ENCODE data around the gene EIPR1. TPM values are rescaled to one million over a fixed set of nuclear protein-coding genes. Genes with fewer than 3 reads are reported as not detected.
A peak's percentile ranks its signal among the peaks of the same experiment; 100 is the strongest.

Gene EIPR1
- polyA plus RNA-seq, 2 of the 4 experiments (the other 2 are of a cell fraction): 55.0 to 65.0 TPM

GRCh38 chr2:3319134-3319533, 58.5 kb downstream of the EIPR1 start (continued):
- no peak for TF ChIP-seq EHF (CRISPR knock-in tag; IDR thresholded peaks at IDR 0.05)
- no peak for TF ChIP-seq ZC3H11A (IDR thresholded peaks at IDR 0.05)

- ChIA-PET POLR2A (no interaction called here), CTCF (no interaction called here)
- no peak overlapping the region for H3K27ac ChIP-seq
- no peaks in the 10 kb centered on the region for H3K9me3 ChIP-seq
- no peak for DNase-seq (ENCODE audit: low read depth in 1 of 2, low spot score in 1 of 2)
- WGBS (ENCODE audit: missing lambda C conversion rate): 94% methylated on average over 27 of the region's 27 CpGs
- H3K4me1 ChIP-seq: no peaks in the 10 kb centered on the region
- TF ChIP-seq ESRRA (IDR thresholded peaks at IDR 0.05; ENCODE audit: borderline replicate concordance, low read length) (no peak), PHF8 (IDR thresholded peaks at IDR 0.05; ENCODE audit: borderline replicate concordance, low read depth) (no peak), ZC3H11A (IDR thresholded peaks at IDR 0.05) (no peak), ZSCAN20 (CRISPR knock-in tag; IDR thresholded peaks at IDR 0.05) (no peak)
- TF ChIP-seq, protein P1, sequence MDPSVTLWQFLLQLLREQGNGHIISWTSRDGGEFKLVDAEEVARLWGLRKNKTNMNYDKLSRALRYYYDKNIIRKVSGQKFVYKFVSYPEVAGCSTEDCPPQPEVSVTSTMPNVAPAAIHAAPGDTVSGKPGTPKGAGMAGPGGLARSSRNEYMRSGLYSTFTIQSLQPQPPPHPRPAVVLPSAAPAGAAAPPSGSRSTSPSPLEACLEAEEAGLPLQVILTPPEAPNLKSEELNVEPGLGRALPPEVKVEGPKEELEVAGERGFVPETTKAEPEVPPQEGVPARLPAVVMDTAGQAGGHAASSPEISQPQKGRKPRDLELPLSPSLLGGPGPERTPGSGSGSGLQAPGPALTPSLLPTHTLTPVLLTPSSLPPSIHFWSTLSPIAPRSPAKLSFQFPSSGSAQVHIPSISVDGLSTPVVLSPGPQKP (IDR thresholded peaks at IDR 0.05; ENCODE audit: low read depth, low read length): no peak
- TF ChIP-seq, protein P2, sequence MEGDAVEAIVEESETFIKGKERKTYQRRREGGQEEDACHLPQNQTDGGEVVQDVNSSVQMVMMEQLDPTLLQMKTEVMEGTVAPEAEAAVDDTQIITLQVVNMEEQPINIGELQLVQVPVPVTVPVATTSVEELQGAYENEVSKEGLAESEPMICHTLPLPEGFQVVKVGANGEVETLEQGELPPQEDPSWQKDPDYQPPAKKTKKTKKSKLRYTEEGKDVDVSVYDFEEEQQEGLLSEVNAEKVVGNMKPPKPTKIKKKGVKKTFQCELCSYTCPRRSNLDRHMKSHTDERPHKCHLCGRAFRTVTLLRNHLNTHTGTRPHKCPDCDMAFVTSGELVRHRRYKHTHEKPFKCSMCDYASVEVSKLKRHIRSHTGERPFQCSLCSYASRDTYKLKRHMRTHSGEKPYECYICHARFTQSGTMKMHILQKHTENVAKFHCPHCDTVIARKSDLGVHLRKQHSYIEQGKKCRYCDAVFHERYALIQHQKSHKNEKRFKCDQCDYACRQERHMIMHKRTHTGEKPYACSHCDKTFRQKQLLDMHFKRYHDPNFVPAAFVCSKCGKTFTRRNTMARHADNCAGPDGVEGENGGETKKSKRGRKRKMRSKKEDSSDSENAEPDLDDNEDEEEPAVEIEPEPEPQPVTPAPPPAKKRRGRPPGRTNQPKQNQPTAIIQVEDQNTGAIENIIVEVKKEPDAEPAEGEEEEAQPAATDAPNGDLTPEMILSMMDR (IDR thresholded peaks at IDR 0.05): no peak
- TF ChIP-seq, protein P3, sequence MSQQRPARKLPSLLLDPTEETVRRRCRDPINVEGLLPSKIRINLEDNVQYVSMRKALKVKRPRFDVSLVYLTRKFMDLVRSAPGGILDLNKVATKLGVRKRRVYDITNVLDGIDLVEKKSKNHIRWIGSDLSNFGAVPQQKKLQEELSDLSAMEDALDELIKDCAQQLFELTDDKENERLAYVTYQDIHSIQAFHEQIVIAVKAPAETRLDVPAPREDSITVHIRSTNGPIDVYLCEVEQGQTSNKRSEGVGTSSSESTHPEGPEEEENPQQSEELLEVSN (IDR thresholded peaks at IDR 0.05; ENCODE audit: borderline replicate concordance, low read depth): no peak
- no peak overlapping the region for H3K4me3 ChIP-seq
- FAIRE-seq: no peak
- no peak overlapping the region for H3K4me2 ChIP-seq
- ATAC-seq: no peak
Measured at GRCh38 chr2:3317871-3318590, 59.6 kb downstream of the EIPR1 start.

DNA sequence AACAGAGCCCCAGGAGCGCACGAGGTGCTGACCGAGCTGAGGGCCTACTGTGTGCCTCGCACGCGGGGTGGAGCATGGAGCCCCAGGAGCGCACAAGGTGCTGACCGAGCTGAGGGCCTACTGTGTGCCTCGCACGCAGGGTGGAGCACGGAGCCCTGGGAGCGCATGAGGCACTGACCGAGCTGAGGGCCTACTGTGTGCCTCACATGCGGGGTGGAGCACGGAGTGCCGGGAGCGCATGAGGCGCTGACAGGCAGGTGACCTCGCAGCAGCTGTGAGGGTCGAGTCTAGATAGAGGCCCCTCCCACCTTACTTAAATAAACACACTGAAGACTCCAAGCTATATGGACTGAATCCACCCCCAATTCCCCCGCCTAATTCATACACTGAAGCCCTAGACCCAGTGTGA, 60.3 kb downstream of the EIPR1 start:
- no peak for TF ChIP-seq ZC3H11A (IDR thresholded peaks at IDR 0.05)
- no peak for TF ChIP-seq NPAS2 (CRISPR knock-in tag; IDR thresholded peaks at IDR 0.05; ENCODE audit: borderline replicate concordance)
- 91% methylated on average over 21 of the region's 21 CpGs for WGBS (ENCODE audit: missing lambda C conversion rate)
- POLR2A ChIA-PET: no interaction called here
- no peak overlapping the region for H3K4me2 ChIP-seq
- CTCF ChIA-PET: interaction anchor here (1.5 kb wide), 1 partner anchor 14 kb away, joined by 7 read pairs; no protein-coding TSS in a partner anchor
- FAIRE-seq: no peak
- no peak overlapping the region for H3K4me3 ChIP-seq
- no peak for DNase-seq (ENCODE audit: low read depth in 1 of 2, low spot score in 1 of 2)
- ATAC-seq: no peak
- H3K4me1 ChIP-seq: no peaks in the 10 kb centered on the region
- H3K9me3 ChIP-seq: no peaks in the 10 kb centered on the region
- no peak overlapping the region for H3K27ac ChIP-seq

GRCh38 chr2:3316456-3317276, 61.0 kb downstream of the EIPR1 start:
- FAIRE-seq (no peak), ATAC-seq (no peak), DNase-seq (ENCODE audit: low read depth in 1 of 2, low spot score in 1 of 2) (no peak)
- POLR2A ChIA-PET: no interaction called here
- H3K4me2 ChIP-seq: no peak overlapping the region
- TF ChIP-seq NPAS2 (CRISPR knock-in tag; IDR thresholded peaks at IDR 0.05; ENCODE audit: borderline replicate concordance) (no peak), CHD4 (IDR thresholded peaks at IDR 0.05; ENCODE audit: borderline replicate concordance) (peak; percentile 63; the same call in 1 of the 2 replicates)
- CTCF ChIA-PET: interaction anchor here (1.5 kb wide), 1 partner anchor 13 kb away, joined by 7 read pairs; no protein-coding TSS in a partner anchor
- no peak overlapping the region for H3K4me3 ChIP-seq
- H3K4me1 ChIP-seq: no peaks in the 10 kb centered on the region
- H3K9me3 ChIP-seq: no peaks in the 10 kb centered on the region
- H3K27ac ChIP-seq: no peak overlapping the region
- 89% methylated on average over 11 of the region's 11 CpGs for WGBS (ENCODE audit: missing lambda C conversion rate)
